GM23248 (cell line): ENCODE results near the gene NCOA3. TPM values are rescaled to one million over a fixed set of nuclear protein-coding genes. Genes with fewer than 3 reads are reported as not detected.

Experiments used
- DNase-seq: peaks from one replicate; pipeline ENCODE4 v3.0.0-alpha.2; 2015
- H2AFZ ChIP-seq: fragments of 200-600 bp; sonication (generic); 2 replicates; pipeline ENCODE4 v1.6.1; 2016; ENCODE audit warnings: antibody characterized with exemption
- H3F3A ChIP-seq: fragments of 200-600 bp; sonication (generic); 2 replicates; pipeline ENCODE4 v1.6.1; 2016; ENCODE audit warnings: mild to moderate bottlenecking, antibody characterized with exemption, mixed run types; ENCODE audit not compliant: insufficient read depth
- H3K27ac ChIP-seq: fragments of 200-600 bp; sonication (generic); 2 replicates; pipeline ENCODE4 v1.5.1; 2016; ENCODE audit warnings: mild to moderate bottlenecking
- H3K27me3 ChIP-seq: fragments of 200-600 bp; sonication (generic); replicated peaks from 2 replicates; pipeline ENCODE4 v1.6.1; 2016; ENCODE audit warnings: mild to moderate bottlenecking; ENCODE audit not compliant: insufficient read depth
- H3K36me3 ChIP-seq: fragments of 200-600 bp; sonication (generic); 2 replicates; pipeline ENCODE4 v1.6.1; 2016; ENCODE audit warnings: low read depth, mild to moderate bottlenecking
- H3K4me1 ChIP-seq: fragments of 200-600 bp; sonication (generic); 2 replicates; pipeline ENCODE4 v1.6.1; 2016; ENCODE audit warnings: mild to moderate bottlenecking; ENCODE audit not compliant: insufficient read depth
- H3K4me2 ChIP-seq: fragments of 200-600 bp; sonication (generic); one replicate; pipeline ENCODE4 v1.6.1; 2016; ENCODE audit warnings: mild to moderate bottlenecking; ENCODE audit not compliant: unreplicated experiment
- H3K4me3 ChIP-seq: fragments of 200-600 bp; sonication (generic); 2 replicates; pipeline ENCODE4 v1.5.1; 2016; ENCODE audit warnings: mild to moderate bottlenecking
- H3K79me2 ChIP-seq: fragments of 200-600 bp; sonication (generic); 2 replicates; pipeline ENCODE4 v1.6.1; 2016; ENCODE audit warnings: mild to moderate bottlenecking; ENCODE audit not compliant: insufficient read depth
- H3K9ac ChIP-seq: fragments of 200-600 bp; sonication (generic); 2 replicates; pipeline ENCODE4 v1.6.1; 2016; ENCODE audit warnings: mild to moderate bottlenecking
- H3K9me2 ChIP-seq: fragments of 200-600 bp; sonication (generic); 2 replicates; pipeline ENCODE4 v1.6.1; 2016; ENCODE audit warnings: mixed run types, mild to moderate bottlenecking, moderate library complexity; ENCODE audit not compliant: insufficient read depth
- H3K9me3 ChIP-seq: fragments of 200-600 bp; sonication (generic); one replicate; pipeline ENCODE4 v1.6.1; 2017; ENCODE audit warnings: low read depth
- H4K20me1 ChIP-seq: fragments of 200-600 bp; sonication (generic); 2 replicates; pipeline ENCODE4 v1.6.0; 2016; ENCODE audit not compliant: insufficient read depth
- EZH2 ChIP-seq: fragments of 200-600 bp; sonication (generic); IDR thresholded peaks from 2 replicates; pipeline ENCODE4 v1.6.1; 2018; ENCODE audit warnings: antibody characterized with exemption, mild to moderate bottlenecking; ENCODE audit not compliant: insufficient read depth, poor library complexity, severe bottlenecking
- EZH2phosphoT487 ChIP-seq: fragments of 200-600 bp; sonication (generic); IDR thresholded peaks from 2 replicates; pipeline ENCODE4 v1.6.1; 2018; ENCODE audit warnings: antibody characterized with exemption, moderate library complexity, mild to moderate bottlenecking, low read depth; ENCODE audit not compliant: insufficient read depth
- WGBS, 2 experiments: methylation state at CpG; one replicate each; pipeline ENCODE4 v1.1.6; 2015 to 2017; ENCODE audit warnings: low lambda C conversion rate in 2 of 2, low coverage in 1 of 2; ENCODE audit errors: missing lambda C conversion rate in 2 of 2; 5-methylcytosine and 5-hydroxymethylcytosine counted together
- in situ Hi-C: fragments of 300-500 bp; cut with MboI; formaldehyde crosslinking; loops from 2 replicates; pipeline ENCODE4 v1.15.0; 2020
- polyA plus RNA-seq: library from polyadenylated mRNA; unstranded; fragments of >200 nt; fragmentation: Nextera tagmentation; extraction: Ambion mirVana; gene quantifications from 2 replicates; pipeline ENCODE4 v1.2.1, GENCODE V29; 2016
- total RNA-seq: library from RNA; depleted of rRNA; stranded (reverse); fragments of >200 nt; shearing (Covaris generic); gene quantifications from 2 replicates; pipeline ENCODE4 v1.2.3, GENCODE V29; 2014; rRNA removed

The NCOA3 gene
- total RNA-seq = 36.4 and 36.6 TPM in 2 replicates
- 19.3 and 19.5 TPM in 2 replicates for polyA plus RNA-seq

GRCh38 chr20:47501482-47502270 lies at the start of gene NCOA3:
TSS of gene NCOA3 (plus strand) at chr20:47501887. CDS start at chr20:47622248, 120,361 bp downstream.
- H4K20me1 ChIP-seq = no peaks in the 10 kb centered on the region; the same call in 1 of the 2 replicates
- H3F3A ChIP-seq = peaks cover 17% of the 10 kb centered on the region
- peak within 1 kb of the TSS; percentile 97 for H3K4me2 ChIP-seq
- peak within 1 kb of the TSS; percentile 88 for H3K9ac ChIP-seq
- no peaks in the 10 kb centered on the region for H3K27me3 ChIP-seq
- DNase-seq = peak; percentile 98
- WGBS, 2 experiments = 1% methylated on average over 56 to 74 of the region's 74 CpGs
- H3K9me2 ChIP-seq = no peaks in the 10 kb centered on the region
- H3K9me3 ChIP-seq = no peaks in the 10 kb centered on the region
- H3K27ac ChIP-seq = peak within 1 kb of the TSS; percentile 76
- H3K4me3 ChIP-seq = peak within 1 kb of the TSS; percentile 92
- TF ChIP-seq EZH2phosphoT487 (no peak), EZH2 (no peak)
- in situ Hi-C loops = no loop called here
- H3K79me2 ChIP-seq = peaks cover 48% of the 10 kb centered on the region
- H3K4me1 ChIP-seq = 0 out of 2 replicates have a peak, but pooled peaks cover 8% of the 10 kb centered on the region
- H2AFZ ChIP-seq = peak within 1 kb of the TSS; percentile 89
- H3K36me3 ChIP-seq = no peaks in the 10 kb centered on the region

- H3K4me3 ChIP-seq = peak overlapping the region; percentile 42
- H3K4me2 ChIP-seq = peak overlapping the region; percentile 36
- in situ Hi-C loops = no loop called here
- no peaks in the 10 kb centered on the region for H4K20me1 ChIP-seq
- TF ChIP-seq EZH2phosphoT487 (no peak), EZH2 (no peak)
- H3K9me3 ChIP-seq = no peaks in the 10 kb centered on the region
- peak overlapping the region; percentile 73 for H3K27ac ChIP-seq
- peaks cover 29% of the 10 kb centered on the region for H3F3A ChIP-seq
- H3K79me2 ChIP-seq = no peaks in the 10 kb centered on the region
- H2AFZ ChIP-seq = peak overlapping the region; percentile 43; the same call in 1 of the 2 replicates
- peak overlapping the region; percentile 34; the same call in 1 of the 2 replicates for H3K9ac ChIP-seq
- 41% methylated on average over 1 of the region's 1 CpG for WGBS, 2 experiments
- no peak for DNase-seq
- H3K4me1 ChIP-seq = peaks cover 12% of the 10 kb centered on the region
- H3K36me3 ChIP-seq = no peaks in the 10 kb centered on the region
- no peaks in the 10 kb centered on the region for H3K9me2 ChIP-seq
- no peaks in the 10 kb centered on the region for H3K27me3 ChIP-seq
These were observed 48.9 kb upstream of the NCOA3 start for GRCh38 chr20:47452736-47453161.

- WGBS, 2 experiments = 0 to 1% methylated on average over 4 of the region's 4 CpGs
- Histone ChIP-seq H3F3A (peaks cover 34% of the 10 kb centered on the region), H3K4me3 (peak overlapping the region; percentile 42), H3K36me3 (no peaks in the 10 kb centered on the region), H3K4me2 (peak overlapping the region; percentile 36), H3K27ac (peak overlapping the region; percentile 73), H4K20me1 (no peaks in the 10 kb centered on the region), H3K79me2 (no peaks in the 10 kb centered on the region), H3K27me3 (no peaks in the 10 kb centered on the region), H3K9me2 (no peaks in the 10 kb centered on the region), H2AFZ (peak overlapping the region; percentile 43; the same call in 1 of the 2 replicates), H3K9me3 (no peaks in the 10 kb centered on the region), H3K4me1 (peaks cover 13% of the 10 kb centered on the region), H3K9ac (peak overlapping the region; percentile 34; the same call in 1 of the 2 replicates)
- no peak for TF ChIP-seq EZH2
- TF ChIP-seq EZH2phosphoT487 = no peak
- DNase-seq = peak; percentile 90
- in situ Hi-C loops = no loop called here
These were observed 48.4 kb upstream of the NCOA3 start for GRCh38 chr20:47453167-47453782.

- H3K27me3 ChIP-seq = no peaks in the 10 kb centered on the region
- no peak overlapping the region for H3K27ac ChIP-seq
- in situ Hi-C loops = no loop called here
- no peak for DNase-seq
- 96 to 98% methylated on average over 10 of the region's 10 CpGs for WGBS, 2 experiments
- no peak overlapping the region for H3K9ac ChIP-seq
- H3K79me2 ChIP-seq = no peaks in the 10 kb centered on the region
- H3K4me1 ChIP-seq = peaks cover 13% of the 10 kb centered on the region
- no peaks in the 10 kb centered on the region for H3K9me2 ChIP-seq
- H3F3A ChIP-seq = peaks cover 39% of the 10 kb centered on the region
- no peaks in the 10 kb centered on the region for H3K9me3 ChIP-seq
- H3K4me3 ChIP-seq = no peak overlapping the region
- no peaks in the 10 kb centered on the region for H3K36me3 ChIP-seq
- no peaks in the 10 kb centered on the region for H4K20me1 ChIP-seq
- TF ChIP-seq EZH2 (no peak), EZH2phosphoT487 (no peak)
- no peak overlapping the region for H2AFZ ChIP-seq
- H3K4me2 ChIP-seq = no peak overlapping the region
These were observed 47.2 kb upstream of the NCOA3 start for GRCh38 chr20:47454298-47455132.
